ENCODE data around the gene TTC39C.

- TF ChIP-seq CTCF (IDR thresholded peaks at IDR 0.05), result no peak
- TF ChIP-seq POLR2A (IDR thresholded peaks at IDR 0.05), result no peak
Observed at GRCh38 chr18:23972453-23972852, 42.1 kb upstream of the TTC39C start.

All from breast epithelium (tissue), 3 donors.